GM12874 (cell line): Measurements from ENCODE around the gene MPDU1.

Experiments
- TF ChIP-seq, protein P1 (sequence below): IDR thresholded peaks from 2 replicates; pipeline ENCODE4 v1.5.1; 2011; ENCODE audit warnings: low read depth, mild to moderate bottlenecking, control low read depth, low read length, moderate library complexity; ENCODE audit not compliant: insufficient read depth

Gene MPDU1

DNA sequence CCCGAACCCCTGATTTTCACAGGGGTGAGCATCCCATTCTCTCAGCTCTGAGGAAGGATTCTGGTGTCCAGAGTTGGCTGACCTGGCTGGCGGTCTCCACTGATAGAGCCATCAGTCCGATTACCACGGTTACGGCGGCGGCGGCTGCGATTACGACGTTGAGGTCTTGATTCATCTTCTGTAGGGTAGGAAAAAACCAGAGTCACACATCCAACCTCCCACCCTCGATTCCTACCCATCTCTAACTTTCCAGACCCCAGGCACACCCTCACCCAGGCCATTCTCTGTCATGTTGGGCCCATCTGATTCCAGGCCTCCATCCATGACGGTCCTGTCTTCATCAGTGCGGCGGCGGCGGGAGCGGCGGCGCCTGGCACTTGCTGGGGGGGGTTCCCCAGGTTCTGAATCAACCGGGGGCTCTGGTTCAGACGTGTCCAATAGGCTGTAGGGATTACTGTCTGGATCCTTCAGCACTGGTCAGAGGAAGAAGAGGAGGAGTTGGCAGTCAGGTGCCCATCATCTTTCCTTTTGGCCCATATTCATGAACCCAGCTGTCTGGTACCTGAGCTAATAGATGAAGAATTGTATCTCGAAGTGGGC lies 8.9 kb downstream of the MPDU1 start:
- TF ChIP-seq, protein P1, sequence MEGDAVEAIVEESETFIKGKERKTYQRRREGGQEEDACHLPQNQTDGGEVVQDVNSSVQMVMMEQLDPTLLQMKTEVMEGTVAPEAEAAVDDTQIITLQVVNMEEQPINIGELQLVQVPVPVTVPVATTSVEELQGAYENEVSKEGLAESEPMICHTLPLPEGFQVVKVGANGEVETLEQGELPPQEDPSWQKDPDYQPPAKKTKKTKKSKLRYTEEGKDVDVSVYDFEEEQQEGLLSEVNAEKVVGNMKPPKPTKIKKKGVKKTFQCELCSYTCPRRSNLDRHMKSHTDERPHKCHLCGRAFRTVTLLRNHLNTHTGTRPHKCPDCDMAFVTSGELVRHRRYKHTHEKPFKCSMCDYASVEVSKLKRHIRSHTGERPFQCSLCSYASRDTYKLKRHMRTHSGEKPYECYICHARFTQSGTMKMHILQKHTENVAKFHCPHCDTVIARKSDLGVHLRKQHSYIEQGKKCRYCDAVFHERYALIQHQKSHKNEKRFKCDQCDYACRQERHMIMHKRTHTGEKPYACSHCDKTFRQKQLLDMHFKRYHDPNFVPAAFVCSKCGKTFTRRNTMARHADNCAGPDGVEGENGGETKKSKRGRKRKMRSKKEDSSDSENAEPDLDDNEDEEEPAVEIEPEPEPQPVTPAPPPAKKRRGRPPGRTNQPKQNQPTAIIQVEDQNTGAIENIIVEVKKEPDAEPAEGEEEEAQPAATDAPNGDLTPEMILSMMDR: no peak

DNA sequence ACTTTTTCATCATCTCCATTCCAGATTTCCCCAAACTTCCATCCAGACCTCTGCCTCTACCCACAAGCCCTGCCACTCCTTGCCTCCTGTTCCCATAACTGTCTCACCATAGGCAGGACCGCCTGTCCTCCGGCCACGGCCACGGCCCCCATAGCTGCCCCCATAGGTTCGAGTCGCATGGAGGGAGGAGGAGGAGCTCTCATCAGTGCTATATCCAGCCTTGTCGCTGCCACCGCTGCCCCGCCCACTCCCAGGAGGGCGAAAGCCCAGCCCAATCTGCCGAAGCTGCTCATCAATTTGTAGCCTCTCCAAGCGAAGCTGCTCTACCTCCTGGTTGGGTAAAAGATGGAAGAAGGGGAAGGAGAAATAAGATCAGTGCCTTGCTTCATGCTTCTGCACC lies 9.6 kb downstream of the MPDU1 start:
- TF ChIP-seq, protein P1: no peak

DNA sequence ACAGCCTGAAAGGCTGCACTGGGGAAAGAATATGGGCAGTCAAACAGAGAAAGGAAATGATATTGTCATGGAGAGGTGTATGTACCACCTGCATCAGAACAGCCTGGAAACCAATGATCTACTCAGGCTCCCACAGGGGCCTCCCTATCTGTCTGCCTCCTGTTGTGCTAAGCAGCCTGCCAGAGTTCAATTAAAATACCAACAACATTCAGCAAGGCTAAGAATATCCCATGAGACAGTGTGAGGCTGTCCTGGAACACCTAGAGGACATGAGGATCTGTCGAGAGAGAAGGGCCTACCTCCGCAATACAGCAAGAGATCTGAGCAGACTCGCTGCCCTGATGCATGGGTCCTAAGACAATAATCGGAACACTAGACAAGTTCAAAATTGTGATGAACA lies 22.6 kb downstream of the MPDU1 start:
- TF ChIP-seq, protein P1: no peak

DNA sequence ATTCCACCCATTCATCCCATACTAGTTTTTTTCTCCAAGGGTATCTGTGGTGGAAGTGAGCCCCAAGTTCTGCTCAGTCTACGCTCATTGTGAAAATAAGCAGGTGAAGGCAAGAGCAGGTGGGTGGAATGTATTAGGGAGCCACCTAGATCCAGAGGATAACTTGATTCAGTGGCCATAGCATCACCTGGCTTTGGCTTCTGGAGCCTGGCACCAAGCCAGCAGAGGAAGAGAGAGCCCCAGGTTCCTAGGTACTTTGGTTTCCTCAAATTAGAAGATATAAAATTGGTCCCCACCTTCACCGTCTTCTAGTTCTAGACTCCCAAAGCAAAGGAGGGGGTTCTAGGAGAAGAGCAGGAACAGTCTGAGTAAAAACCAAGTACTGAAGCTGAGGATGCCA lies 27.0 kb downstream of the MPDU1 start:
- TF ChIP-seq, protein P1: no peak

DNA sequence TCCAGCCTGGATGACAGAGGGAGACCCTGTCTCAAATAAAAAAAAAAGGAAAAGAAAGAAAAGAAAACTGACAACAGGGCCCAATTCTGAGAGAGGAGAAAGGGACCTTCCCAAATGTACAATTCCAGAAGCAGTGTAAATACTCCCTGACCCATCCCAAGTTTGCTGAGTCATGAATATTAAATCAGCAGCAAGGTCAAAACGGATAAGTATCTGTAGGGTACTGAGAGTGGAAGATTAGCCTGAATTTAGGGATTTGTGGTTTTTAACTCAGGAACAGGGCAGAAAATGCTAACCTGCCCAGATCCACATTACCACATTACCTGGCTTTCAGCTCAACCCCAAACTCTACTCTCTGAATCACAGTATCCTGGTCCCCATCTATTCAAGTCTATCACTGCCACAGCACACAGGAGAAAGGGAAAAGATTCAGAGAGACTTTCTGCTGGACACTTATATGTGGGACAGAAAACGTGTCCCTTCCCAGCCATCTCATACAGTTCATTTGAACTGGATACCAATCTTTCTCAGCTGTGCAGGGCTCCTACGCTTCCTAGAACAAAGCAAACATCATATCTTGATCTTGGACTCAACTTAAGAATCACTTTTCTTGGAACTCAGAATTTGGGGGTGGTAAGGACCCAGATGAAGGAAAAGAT lies 28.1 kb downstream of the MPDU1 start:
- TF ChIP-seq, protein P1: no peak

DNA sequence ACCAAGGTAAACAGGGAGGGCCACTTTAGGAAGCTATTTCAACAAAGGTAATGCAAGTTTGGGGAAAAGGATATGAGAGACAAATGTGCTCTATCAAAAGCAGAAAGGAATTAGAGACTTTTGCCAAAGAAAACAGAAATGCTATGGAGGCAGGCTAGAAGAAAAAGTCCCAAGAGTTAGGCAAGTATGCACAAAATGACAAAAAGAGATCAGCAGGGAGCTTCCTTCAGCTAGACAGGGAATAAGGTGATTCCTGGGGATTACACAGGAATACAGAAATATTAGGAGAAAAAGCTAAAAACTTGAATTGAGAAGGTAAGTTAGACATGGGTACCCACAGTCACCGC lies 28.6 kb downstream of the MPDU1 start:
- TF ChIP-seq, protein P1: no peak

DNA sequence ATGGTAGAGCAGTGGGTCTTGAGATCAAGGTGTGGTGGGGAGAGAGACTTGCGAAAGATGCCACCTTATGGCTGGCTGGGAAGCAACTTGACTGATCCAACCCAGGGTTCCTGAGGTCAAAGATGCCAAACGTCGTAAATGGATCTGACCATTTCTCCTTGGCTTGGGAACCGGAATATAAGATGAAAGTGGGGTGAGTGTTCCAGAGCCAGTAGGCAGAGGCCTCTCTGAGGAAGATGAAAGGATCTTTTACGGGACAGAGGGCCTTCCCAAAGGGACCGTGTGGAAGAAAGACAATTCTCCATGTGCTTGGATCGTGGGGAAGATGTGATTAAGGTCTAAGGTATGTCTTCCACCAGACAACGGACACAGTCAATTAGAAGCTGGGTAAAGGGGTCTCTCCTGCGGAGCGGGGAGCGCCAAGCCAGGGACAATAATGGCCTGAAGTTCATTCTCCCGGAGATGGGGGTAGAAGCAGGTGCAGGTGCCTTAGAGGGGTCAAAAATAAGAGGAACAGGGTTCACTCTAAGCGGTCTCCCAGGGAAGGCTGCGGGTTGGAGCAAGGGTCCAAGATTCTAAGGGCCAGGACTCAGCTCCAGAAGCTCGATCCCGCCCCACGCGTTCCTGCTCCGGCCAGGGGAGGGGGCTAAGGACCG lies 30.2 kb downstream of the MPDU1 start:
- TF ChIP-seq, protein P1: no peak
